Measurements from ENCODE around the gene TWF2. TPM values are rescaled to one million over a fixed set of nuclear protein-coding genes. Genes with fewer than 3 reads are reported as not detected.
A peak's percentile ranks its signal among the peaks of the same experiment; 100 is the strongest.

Gene TWF2
- total RNA-seq, 1 experiment from 2014 or later: 78.4 TPM

- DNase-seq (ENCODE audit: low spot score): no peak
These were observed 15.2 kb downstream of the TWF2 start for GRCh38 chr3:52223449-52224408.

DNA sequence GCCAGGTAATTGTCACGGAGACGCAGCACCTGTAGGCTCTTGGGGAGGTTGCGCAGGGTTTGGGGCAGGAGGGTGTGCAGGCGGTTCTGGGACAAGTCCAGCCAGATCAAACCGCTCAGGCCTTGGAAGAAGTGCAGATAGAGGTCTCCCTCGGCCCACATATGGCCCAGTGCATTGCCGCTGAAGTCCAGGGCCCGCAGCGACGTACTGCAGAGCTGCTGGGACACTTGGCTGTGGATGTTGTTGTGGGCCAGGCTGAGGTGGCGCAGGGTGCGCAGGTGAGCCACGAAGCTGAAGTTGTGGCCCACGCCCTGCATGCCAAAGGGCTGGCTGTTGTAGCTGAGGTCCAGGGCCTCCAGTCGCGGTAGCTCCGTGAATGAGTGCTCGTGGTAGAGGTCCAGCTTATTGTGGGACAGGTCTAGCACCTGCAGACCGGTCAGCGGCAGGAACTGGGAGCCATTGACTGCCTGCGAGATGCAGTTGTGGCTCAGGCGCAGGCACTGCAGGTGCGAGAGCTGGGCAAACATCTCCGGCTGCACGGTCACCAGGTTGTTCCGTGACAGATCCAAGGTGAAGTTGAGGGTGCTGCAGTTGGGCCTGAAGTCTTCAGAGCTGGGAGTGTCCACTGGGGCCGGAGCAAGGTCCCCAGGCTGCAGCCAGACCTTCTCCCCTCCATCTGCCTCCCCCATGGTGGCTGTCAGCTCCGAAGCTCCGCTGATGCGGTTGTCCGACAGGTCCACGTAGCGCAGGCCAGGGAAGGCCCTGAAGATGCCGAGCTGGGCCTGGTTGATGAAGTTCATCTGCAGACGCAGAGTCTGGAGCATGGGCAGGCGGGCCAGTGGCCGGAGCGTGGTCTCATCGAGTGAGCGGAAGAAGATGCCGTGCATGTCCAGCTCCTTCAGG is 16.4 kb downstream of the TWF2 start:
- no peak for DNase-seq (ENCODE audit: low spot score)

DNA sequence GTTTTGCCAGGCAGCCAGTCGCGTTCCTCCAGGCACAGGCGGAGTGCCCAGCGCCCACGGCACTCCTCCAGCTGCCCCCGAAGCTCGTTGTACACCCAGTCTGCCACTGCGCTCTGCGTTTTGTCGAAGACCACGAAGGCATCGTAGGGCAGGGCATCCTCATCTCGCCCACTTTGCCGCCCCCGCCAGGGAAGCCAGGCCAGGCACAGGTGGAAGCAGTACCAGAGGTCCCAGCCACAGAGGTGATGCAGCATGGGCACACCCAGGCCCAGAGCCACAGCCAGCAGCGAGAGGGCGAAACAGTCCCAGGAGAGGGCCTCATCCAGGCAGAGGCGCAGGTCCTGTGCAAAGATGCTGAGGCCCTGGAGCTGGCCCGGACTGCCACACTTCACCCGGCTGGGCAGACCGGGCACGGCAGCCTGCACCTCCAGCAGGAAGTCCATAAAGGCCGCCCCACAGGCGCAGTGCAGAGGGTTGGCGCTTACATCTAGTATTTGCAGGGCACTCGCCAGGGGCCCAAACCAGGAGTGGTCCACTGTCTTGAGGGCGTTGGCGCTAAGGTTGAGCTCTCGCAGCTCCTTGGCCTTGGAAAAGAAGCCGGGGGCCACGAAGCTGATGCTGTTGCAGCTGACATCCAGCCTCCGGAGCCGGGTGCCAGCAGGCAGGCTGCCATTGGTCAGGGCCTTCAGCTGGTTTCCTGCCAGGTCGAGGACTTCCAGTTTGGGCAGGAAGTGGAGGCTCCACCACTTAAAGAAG is 17.2 kb downstream of the TWF2 start:
- no peak for DNase-seq (ENCODE audit: low spot score)

DNA sequence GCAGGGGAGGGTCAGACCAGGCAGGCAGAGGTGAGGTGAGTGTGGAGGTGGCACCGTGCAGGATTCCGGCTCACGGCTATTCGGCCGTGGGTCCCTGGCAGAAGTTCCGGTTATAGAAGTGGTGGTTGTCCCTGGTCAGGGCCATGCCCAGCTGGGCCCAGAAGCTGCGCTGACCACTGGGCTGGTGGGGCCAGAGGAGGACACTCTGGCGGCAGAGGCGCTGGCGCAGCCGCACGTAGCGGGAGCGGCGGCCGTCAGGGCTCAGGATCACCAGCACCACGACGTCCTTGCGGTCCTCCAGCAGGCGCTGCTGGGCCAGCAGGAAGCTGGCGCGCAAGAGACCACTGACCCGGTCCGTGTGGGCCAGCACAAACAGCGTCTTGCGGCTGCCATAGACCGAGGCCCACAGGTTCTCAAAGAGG is 17.8 kb downstream of the TWF2 start:
- no peak for DNase-seq (ENCODE audit: low spot score)

- peak; percentile 47 for DNase-seq (ENCODE audit: low spot score)
These were observed 18.5 kb downstream of the TWF2 start for GRCh38 chr3:52220380-52221026.

GRCh38 chr3:52218937-52219650 is 19.9 kb downstream of the TWF2 start:
- DNase-seq (ENCODE audit: low spot score): no peak

GRCh38 chr3:52218454-52218853 is 20.5 kb downstream of the TWF2 start:
- no peak for DNase-seq (ENCODE audit: low spot score)

DNA sequence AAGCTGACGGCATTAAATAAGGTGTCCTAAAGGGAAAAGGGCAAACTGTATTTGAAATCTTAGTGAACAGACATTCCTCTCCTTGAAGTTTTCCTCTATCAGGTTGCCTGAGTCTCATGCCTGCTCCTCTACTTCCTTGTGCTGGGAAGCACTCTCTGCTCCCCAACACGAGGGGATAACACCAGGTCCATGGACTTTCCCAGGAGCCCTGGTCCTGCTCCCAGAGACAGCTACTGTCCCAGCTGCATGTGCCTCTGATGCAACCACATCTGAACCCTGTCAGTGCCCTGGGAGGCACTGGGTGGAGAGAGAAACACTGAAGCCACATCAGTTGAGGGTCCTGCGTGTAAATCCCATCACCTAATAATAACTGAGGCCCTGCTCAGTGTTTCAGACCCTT is 20.9 kb downstream of the TWF2 start:
- no peak for DNase-seq (ENCODE audit: low spot score)

DNA sequence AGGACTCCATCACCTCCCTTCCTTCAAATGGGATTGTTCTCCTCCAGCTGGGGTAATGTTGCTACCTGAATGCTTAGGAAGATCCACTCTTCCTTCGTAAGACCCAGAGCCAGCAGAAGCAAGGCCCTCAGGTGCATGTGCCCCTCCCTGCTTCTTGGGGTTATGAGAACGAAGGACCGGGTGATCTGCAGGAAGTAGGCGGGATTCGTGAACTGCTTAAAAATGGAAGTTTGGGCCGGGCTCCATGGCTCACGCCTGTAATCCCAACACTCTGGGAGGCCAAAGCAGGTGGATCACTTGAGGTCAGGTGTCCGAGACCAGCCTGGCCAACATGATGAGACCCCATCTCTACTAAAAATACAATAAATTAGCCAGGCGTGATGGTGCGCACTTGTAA is 21.6 kb downstream of the TWF2 start:
- no peak for DNase-seq (ENCODE audit: low spot score)

- peak; percentile 84 for DNase-seq (ENCODE audit: low spot score)
These were observed 22.2 kb downstream of the TWF2 start for GRCh38 chr3:52216585-52217408.

- no peak for DNase-seq (ENCODE audit: low spot score)
These were observed 23.6 kb downstream of the TWF2 start for GRCh38 chr3:52215351-52215750.

GRCh38 chr3:52213901-52214300 is 25.1 kb downstream of the TWF2 start:
- no peak for DNase-seq (ENCODE audit: low spot score)

DNA sequence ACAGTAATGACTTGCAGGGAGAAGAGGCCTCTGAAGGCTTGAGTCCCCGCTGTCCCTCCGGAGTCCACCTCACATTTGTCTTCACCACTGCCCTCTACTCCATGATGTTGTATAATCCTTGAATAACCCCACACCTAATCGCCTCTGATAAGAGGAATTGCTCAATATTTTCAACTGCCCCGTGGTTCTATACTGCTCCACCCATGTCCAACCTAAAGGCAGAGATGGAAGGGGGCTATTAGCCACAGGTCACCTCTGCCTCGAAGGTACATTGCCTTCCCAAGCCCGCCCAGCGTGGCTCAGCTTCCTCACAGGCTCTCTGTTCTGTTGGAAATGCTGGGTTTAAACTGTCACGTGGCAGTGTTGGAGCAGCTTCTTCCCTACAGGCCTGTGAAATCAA is 26.0 kb downstream of the TWF2 start:
- no peak for DNase-seq (ENCODE audit: low spot score)

GRCh38 chr3:52211268-52211891 is 27.6 kb downstream of the TWF2 start:
- no peak for DNase-seq (ENCODE audit: low spot score)

DNA sequence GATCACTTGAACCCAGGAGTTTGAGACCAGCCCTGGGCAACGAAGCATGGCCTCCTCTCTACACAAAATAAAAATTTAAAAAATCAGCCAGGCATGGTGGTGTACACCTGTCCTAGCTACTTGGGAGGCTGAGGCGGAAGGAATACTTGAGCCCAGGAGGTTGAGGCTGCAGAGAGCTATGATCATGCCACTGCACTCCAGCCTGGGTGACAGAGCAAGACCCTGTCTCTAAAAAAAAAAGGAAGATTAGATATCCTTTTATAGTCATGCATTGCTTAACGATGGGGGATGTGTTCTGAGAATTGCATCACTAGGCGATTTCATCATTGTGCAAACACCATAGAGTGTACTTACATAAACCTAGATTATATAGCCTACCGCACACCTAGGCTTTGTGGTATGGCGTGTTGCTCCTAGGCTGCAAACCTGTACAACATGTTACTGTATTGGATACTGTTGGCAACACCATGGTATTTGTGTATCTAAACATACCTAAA is 28.4 kb downstream of the TWF2 start:
- DNase-seq (ENCODE audit: low spot score): no peak

DNA sequence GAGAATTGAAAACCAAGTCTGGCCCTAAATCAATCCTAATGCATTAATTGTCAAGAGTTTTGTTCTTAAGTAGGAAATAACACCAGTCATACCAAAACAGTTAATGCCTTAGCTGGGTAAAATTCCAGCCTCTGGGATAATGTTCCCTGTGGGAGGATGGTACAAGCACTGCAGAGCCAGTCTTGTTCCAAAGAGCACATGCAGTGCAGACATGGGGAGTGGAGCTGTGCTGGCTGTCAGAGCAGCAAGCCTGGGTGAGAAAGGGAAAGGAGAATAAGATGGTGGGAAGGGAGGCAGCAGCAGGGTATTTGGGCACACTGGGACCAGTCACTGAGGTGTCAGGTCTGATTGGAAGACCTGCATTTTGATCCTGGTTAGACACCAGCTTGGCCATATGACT is 28.9 kb downstream of the TWF2 start:
- no peak for DNase-seq (ENCODE audit: low spot score)

GRCh38 chr3:52208556-52208955 is 30.4 kb downstream of the TWF2 start:
- no peak for DNase-seq (ENCODE audit: low spot score)

- DNase-seq (ENCODE audit: low spot score): no peak
These were observed 33.1 kb downstream of the TWF2 start for GRCh38 chr3:52205727-52206372.

Data from H4 (cell line).